Hepatic stellate cell (primary cell): Measurements from ENCODE around the gene CZIB.
"Not testable (repeated sequence)": the region's sequence is repeated elsewhere in the genome, so short reads cannot be mapped to it uniquely, and the experiment has no call there.

ENCODE experiments used
- DNase-seq: peaks from one replicate; pipeline ENCODE4 v3.0.0; 2011; ENCODE audit warnings: low spot score

Gene CZIB

DNA sequence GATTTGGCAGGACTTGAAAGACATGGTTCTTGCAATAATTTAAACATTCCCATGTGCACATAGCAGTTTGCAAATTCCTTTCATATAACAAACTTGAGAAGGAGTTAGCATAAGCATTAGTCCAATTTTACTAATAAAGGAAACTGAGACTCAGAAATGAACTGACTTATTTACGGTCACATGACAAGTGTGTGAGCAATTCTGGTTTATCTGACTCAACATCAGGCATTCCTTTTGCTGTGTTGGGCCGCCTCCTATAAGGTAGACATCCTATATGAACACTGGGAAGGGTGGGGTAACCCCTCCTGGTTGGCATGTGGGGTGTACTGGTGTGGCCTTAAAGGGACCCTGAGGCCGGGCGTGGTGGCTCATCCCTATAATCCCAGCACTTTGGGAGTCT lies 32.3 kb downstream of the CZIB start:
- DNase-seq = no peak

DNA sequence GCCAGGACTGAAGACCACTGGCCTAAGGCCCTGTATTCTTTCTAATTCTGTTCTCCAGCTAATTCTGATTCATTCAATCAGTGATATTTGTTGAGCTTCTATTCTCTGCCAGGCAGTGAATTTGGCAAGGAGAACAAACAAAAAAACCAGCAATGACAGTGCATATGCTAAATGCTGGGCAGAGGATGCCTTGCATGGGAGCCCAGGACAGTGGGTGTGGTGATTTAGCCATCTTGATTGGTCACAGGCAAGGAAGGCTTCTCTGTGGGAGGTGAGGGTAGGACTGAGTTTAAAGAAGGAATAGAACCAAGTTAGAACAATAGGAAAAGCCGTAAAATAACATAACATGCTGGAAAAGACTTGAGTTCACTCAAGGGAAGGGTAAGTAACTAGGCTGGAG lies 33.0 kb downstream of the CZIB start:
- DNase-seq = no peak

DNA sequence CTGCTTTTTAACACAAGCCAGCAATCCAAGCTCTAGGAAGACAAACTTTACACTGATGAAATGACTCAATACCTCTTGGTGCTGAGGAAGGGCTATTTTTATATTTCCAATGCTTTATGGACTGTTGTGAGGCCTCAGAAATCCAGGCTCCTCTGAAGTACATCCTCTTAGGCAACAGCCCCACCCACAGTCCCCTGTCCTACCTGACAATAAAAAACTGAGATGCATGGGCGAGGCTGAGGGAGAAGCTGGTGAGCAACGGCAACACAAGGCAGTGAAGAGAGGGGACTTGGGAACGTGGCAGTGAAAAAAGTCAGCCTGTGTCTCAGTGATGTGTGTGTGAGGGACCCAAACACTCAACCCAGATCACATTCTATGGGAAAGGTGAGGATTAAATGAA lies 33.9 kb downstream of the CZIB start:
- no peak for DNase-seq

DNA sequence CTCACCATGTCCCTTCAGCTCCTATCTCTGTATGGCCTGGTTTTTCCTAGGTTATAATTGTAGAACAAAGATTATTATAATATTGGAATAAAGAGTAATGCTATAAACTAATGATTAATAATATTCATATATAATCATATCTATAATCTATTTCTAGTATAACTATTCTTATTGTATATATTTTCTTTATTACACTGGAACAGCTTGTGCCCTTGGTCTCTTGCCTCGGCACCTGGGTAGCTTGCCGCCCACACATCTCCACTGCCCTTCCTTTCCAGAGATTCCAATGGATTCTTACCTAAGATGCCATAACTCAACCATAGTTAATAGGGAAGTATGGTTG lies 34.5 kb downstream of the CZIB start:
- DNase-seq = not testable (repeated sequence)

DNA sequence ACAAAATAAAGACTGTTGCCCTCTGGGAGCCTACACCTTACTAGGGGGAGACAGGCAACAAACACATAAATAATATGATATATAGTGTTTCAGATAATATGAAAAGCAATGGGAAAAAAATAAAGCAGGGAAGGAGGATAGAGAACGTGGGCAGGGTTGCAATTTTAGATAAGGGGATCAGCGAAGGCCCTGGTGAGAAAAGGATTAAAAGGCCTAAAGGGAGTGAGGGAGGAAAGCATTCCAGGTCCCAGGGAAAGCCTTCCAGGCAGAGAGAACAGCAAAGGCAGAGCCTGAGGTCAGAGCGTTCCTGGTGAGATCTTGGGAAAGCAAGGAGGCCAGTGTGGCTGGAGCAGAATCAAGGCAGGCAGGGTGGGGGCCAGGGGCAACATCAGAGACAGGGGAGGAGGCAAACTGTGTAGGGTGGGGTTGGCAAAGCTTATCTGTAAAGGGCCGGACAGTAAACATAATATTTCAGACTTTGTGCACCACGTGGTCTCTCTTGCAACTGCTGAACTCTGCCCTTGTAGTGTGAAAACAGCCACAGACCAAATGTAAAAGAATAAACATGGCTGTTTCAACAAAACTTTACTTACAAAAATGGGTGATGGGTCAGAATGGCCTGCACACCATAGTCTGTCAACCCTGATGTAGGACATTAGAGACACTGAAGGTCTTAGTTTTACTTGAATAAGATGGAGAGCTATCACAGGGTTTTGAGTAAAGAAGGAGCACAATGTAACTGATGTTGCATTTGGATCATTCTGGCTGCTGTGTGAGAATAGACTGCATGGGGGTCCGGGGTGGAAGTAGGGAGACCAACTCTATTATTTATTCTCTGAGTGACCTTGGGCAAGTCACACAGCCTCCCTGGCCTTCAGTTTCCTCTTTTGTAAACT lies 37.1 kb downstream of the CZIB start:
- no peak for DNase-seq

DNA sequence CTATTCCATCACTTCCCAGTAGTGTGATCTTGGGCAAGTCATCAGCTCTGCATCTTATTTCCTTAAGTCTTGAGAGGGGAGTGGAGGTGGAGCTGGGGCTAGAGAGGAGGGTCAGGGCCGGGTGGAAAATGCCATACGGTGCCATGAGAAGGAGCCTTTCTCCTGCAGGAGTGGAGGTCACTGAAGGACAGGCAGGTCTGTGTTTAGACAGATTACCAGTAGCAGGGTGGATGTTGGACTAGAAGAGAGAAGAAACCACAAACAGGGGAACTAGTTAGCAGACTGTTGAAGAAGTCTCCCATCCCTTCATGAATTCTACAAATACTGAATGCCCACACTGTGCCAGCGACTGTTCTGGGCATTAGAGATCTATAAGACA lies 37.7 kb downstream of the CZIB start:
- no peak for DNase-seq

DNA sequence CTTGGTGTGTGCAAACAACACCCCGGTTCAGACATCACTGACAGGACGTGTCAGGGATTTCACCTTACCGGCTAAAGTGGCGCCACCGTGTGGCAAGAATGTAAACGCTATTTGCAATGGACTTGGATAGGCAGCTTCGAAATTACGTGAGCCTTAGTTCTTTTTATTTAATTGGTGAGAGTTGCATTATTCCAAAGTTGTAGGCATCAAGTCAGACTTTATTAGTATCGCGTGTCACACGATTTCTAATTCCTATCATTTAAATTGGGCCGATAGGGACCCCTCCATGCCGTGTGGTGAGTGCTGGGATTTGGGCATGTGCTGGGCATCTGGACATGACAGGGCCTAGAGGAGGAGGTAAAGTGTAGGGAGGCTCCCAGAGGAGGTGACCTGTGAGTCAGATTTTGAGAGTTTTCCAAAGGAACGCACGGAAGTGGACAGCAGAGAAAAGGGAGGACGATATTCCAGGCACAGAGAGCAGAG lies 38.3 kb downstream of the CZIB start:
- peak; percentile 70 for DNase-seq

DNA sequence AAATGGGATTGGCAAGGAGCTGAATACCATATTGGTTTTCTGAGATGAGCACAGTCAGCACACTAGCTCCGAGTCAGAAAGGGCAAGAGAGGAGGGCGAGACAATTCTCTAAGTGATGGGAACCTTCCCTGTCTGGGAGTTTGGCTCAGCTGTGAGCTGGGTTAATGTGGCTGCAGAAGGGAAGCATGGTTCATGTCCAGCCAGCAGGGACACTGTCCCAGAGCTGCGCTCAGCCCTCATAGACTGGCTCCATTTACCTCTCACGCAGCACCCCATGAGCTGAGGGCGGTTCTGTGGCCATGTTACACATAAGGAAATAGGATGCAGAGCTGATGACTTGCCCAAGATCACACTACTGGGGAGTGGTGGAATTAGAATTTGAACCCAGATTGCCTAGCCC lies 39.5 kb downstream of the CZIB start:
- DNase-seq = no peak

DNA sequence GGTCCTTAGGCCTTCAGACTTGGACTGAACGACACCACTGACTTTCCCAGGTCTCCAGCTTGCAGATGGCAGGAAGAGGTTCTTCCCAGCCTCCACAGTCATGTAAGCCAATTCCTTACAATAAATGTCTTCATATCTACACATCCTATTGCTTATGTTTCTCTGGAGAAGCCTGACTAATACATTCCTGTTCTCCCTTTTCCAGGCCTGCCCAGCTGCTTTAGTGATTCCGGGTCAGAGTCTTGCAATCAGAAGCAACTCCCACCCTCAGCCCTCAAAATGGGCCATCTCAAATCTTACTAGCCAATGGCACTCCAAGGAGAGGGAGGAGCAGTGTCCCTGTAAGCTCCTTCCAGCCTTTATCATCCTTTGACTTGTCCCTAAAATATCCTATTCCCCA lies 40.2 kb downstream of the CZIB start:
- DNase-seq = peak; percentile 58

DNA sequence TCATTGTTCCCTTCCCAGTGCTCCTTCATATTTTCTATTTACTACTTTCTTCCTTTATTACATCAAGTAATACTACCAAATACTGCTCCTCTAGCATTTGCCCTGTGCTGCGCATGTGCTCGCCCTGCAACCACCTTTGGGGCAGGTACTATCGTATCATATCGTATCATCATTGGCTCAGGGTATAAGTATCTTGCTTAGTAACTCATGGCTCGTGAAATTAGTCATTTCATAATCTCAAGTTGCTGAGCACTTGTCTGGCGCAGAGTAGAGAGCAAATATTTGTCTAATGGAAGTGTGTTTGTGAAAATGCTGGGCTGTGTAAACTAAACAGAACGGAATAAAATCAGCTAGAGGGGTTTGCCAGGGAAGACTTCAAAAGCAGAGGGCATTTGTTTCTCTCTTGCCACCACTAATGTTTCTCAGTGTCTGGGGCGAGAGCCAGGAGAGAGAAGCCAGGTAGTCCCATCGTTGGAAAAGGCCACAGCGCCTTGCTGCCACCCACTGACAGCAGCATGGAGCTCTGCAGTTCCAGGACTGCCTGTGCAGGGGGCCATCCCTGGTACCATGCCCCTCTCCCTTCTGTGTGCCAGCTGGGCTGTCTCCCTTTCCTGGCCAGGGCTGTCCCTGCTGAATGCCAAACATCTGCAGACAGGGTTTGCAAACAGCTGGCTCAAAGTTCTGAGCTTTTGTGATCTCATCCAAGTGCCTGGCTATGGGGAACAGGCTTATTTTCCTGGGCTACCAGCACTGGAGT lies 43.8 kb downstream of the CZIB start:
- DNase-seq = no peak

DNA sequence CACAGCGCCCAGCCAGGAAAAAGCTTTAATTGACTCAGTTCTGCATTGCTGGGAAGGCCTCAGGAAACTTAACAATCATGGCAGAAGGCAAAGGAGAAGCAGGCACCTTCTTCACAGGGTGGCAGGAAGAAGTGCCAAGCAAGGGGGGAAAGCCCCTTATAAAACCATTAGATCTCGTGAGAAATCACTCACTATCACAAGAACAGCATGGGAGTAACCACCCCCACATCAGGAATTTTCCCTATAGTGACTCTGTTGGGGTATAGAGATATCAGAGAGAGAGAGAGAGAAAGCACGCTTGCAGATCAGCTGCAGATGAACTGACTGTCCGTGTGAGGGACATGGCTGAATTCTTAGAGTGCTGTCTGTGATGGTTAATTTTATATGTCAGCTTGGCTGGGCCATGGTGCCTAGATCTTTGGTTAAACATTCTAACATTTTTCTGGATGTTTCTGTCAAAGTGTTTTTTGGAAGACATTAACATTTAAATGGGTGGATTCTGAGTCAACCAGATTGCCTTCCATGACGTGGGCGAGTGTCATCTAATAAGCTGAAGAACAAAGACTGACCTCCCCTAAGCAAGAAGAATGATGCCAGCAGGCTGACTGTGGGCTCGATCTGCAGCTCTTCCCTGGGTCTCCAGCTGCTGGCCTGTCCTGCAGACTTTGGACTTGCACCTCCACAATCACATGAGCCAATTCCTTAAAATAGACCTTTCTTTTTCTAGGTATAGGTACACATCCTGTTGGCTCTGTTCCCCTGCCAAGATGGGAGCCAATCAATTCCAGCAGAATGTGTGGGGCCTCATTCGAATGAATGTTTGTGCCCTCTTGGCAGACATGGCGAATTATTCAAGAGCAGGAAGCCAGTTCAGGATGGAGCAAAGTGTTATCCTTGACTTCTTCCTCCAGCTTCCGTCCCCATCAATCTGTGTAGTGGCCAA lies 45.2 kb downstream of the CZIB start:
- DNase-seq = no peak

DNA sequence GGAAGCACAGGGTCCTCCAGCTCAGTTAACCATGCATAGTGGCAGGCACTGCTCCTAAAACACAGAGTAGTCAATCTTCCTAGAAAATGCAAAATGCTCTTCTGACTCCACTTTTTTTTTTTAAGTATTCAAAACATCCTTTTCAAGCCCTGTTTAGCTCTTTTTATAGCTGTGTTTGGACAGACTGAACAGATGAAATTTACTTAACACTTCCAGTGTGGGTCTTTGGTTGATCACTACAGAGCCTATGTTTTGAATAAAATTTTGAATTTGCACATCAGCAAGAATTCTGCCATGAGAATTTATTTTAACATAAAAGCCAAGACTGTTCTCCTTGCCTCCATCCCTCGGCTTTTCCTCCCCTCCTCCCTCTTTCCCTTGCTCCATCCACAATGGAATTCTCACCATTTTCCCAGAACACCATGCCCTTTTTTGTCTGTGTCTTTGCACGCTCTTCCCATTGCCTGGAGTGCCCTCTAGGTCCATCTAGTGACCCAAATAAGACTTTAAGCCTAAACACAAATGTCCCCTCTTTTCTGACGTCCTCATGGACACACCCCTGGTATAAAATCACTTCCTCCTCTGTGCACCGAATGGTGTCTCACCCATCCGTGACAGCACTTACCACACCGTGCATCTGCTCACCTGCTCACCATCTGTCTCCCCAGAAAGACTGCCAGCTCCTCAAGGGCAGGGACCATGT lies 47.9 kb downstream of the CZIB start:
- peak; percentile 65 for DNase-seq

DNA sequence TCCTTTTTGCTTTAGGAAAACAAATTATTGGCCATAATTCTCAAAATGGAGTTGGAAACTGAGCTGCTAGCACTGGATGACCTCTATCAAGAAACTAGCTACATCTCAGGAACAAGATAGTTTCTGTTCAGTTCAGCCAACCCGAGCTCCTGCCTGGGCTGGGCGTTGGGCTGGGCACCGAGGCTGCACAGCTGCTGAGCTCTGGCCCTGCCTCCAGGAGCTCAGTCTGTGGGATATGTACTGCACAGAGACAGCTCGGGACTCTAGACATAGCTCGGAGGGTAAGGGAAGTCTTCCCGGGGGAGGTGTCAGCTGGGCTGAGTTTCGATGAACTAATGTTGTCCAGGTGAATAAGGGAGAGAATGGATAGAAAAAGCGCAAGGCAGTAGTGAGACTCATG lies 53.5 kb downstream of the CZIB start:
- DNase-seq = no peak

DNA sequence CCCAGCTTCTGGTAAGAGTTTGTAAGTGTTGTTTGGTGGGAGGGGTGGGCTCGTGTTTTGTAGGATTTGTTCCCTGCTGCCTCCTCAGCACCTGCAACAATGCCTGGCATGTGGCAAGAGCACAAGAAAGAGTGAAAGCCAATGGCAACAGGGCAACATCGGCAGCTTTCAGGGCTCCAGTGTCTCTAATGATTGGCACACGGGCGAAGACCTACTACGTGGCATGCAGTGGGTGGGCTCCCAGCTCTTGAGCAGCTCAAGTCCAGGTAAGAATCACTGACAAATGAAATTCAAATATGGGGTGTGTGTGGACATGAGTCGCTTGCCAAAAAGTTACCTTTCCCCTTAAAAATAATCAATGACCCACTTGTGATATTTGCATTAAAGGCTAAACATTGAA lies 54.1 kb downstream of the CZIB start:
- DNase-seq = no peak

DNA sequence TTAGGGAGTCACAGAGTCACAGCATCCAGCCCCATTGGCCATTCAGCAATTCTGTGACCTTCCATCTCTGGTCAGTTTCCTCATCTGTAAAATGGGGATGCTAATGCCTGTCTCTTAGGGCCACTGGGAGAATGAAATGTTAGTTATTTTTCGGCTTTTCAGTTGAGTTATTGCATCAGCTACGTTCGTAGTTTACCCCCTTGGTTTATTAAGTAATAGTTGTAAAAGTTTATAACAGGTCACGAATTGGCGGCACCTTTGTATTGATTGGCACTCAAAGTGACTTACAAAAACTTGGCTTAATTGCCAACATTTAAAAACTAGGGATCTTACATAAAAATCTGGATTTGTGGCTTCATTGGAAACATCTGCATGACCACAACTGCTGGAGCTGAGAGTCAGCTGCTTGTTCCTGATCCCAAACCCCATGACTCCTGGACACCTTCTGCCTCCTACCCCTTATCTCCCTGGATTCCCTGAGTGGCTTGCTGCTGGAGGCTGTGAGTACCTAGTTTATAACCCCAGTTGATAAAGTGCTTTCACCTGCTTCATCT lies 54.9 kb downstream of the CZIB start:
- DNase-seq = no peak
